ENCODE results near the gene KCTD19. TPM values are rescaled to one million over a fixed set of nuclear protein-coding genes. Genes with fewer than 3 reads are reported as not detected.

The KCTD19 gene
- polyA plus RNA-seq, 3 donors: 0.44 to 1.2 (median 1.0) TPM

DNA sequence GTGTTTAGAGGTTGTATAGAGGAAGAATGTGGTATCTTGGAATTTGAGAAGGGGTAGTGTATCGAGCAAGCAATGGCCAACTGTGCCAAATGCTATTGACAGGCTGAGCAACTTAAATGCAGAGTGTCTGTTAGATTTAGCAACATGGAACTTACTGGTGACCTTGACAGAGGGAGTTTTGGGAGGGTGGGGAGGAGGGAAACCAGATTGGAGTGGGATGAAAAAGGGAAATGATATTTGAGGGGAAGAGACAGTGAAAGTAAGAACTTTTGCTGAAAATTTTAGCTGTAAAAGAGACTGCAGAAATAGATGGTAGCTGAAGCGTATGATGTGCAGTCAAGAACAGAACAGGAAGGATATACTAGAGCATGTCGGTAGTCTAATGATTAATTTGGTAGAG, 1.2 kb upstream of the KCTD19 start:
- no peak for DNase-seq (ENCODE audit: low read depth in 3 of 3, low spot score in 2 of 3)

DNA sequence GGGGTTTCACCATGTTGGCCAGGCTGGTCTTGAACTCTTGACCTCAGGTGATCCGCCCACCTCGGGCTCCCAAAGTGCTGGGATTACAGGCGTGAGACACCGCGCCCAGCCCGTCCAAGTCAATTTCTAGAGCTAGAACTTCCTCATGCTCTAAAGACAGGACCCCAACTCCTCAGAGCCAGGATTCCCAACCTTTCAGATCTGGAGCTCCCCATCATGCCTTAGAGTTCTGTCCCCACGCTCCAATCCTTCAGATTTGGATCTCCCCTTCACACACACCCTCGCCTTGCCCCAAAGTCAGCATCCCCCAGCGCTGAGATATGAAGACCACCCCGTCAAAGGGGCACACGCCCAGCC, 448 bp downstream of the KCTD19 start:
- DNase-seq (ENCODE audit: low read depth in 3 of 3, low spot score in 2 of 3): no peak

DNA sequence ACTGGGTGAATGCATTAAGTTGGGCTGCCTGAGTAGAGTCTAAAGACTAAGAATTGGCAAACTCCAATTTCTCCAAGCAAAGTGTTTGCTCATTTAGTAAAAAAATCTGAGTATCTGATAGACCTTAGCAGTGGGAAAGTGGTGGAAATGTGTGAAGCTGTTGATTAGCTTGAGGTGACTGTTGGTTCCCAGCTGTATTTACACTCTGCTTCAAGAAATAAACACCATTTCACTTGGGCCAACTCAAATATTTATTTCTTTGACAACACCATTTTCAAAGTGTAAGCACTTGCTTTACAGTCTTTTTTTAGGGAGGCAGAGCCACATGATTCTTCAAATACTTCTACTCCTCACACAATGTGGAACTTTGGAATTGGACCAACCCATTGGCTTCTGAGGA, 8.7 kb downstream of the KCTD19 start:
- no peak for DNase-seq (ENCODE audit: low read depth in 3 of 3, low spot score in 2 of 3)

DNA sequence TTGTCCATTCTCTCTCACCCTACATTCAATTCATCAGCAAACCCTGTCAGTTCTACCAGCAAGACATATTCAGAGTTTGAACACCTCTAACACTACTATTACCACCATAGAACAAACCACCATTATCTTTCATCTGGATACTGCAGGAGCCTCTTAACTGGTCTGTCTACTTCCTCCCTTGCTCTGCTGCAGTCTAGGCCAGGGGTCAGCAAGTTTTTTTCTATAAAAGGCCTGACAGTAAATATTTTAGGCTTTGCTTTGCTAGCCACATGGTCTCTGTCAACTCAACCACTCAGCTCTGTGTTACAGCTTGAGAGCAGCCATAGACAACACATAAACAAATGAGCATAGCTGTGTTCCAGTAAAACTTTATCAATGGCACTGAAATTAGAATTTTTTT, 13.8 kb downstream of the KCTD19 start:
- DNase-seq (ENCODE audit: low read depth in 3 of 3, low spot score in 2 of 3): no peak

DNA sequence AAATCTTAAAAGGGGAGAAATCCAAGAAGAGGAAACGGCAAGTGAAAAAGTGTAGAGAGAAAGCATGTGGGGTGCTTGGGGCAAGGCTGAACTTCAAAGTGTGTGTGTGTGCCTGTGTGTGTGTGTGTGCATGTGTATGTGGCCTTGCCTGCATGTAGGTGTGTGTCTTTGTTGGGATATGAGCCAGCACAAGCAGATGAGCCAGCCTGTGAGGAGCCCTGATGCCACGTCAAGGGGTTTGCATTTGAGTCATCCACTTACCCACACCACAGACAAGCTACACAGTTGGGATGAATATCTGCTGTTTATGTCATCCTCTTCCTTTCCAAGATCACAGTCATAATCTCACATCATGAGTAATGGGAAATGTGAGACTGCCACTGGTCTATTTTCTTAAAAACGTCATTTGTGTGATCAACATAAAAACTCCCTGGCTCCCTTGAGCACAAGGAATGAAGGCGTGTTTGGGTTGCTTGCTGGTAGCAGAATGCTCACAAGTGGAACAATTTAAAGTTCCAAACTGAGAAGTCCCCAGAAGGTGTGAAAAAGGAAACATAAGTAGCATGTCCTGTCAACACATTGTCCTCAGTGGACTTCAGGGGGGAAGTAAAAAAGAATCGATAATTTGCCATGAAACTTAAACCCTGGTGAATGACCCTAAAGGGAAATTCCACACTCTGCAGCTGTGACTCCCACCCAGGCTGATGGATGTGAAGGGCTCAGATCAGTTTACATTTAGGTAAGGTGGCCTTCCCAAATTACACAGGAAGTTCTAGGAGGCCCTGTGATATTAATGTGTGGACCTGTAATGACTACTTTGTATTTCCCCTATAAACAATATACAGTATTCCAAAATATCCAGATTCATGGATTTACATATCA, 14.7 kb downstream of the KCTD19 start:
- no peak for DNase-seq (ENCODE audit: low read depth in 3 of 3, low spot score in 2 of 3)

DNA sequence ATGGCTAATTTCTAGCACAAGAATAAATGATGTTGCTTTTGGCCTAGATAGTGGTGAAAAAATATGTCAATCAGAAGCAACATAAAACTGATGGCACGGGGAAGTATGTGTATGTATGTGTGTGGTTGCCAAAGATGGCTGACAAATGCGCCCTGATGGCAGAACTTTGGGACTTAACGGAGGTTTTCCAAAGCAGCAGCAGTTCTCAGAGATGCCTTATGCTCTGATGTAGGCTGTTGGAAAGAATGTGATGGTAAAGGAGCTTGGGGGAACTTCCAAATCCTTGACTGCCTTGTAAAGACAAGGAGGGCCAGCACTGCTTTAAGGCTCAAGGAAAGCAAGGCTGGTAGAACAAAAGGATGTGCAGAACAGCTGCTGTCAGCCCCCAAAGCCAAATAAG, 16.0 kb downstream of the KCTD19 start:
- no peak for DNase-seq (ENCODE audit: low read depth in 3 of 3, low spot score in 2 of 3)

DNA sequence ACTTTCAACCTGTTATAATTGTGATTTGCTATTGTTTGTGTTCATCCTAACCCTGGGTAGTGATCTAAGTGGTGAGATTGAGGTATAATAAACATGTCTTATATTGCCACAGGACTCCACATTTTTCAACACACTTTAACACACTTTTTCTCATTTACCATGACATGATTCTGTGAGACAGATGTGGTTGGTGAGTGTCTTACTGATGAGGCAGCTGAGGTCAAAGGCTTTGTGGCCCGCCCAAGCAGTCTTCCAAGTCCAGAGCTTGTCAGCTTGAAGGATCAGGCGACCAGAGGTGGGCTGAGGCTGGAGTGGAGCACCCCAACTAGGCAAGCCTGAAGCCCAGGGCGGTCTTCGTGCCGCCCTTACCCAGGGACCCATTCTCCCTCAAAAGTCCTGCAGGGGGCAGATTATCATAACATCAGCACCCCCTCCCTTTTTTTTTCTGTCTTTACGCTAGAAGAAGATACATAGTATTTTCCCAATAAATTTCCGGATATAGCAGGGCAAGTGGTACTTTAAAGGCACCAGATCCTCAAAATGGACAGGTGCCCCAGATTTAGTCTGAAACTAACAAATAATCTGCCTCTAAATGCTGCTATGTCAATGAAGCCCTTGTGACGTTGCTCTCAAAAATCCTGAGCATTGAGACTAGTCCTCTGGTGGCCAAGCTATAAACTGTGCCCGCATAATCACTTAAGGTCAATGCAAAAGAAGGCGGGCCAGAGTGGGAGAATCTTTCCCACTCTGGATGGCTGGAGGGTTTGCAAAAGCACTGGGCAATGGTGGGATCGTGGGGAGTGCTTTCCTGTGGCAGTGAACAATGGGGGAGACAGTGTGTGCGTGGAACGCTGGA, 21.1 kb downstream of the KCTD19 start:
- no peak for DNase-seq (ENCODE audit: low read depth in 3 of 3, low spot score in 2 of 3)

DNA sequence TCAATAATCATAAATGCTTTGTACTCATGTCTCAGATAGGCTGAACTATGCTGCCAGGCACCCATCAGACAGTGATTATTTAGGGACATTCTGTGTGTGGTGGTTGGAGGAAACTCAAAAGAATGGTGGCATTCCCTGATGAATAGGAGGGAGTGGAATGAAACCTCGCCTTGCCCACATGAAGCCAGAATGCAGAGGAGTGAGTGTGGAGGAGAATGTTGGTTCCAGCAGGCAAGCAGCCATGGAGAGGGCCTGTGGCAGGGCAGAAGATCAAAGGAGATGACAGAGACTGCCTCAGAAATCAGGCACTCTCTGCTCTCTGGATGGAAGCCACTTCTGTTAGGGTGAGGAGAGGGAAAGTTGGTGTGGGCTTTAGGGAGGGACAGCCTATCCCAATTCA, 22.5 kb downstream of the KCTD19 start:
- no peak for DNase-seq (ENCODE audit: low read depth in 3 of 3, low spot score in 2 of 3)

DNA sequence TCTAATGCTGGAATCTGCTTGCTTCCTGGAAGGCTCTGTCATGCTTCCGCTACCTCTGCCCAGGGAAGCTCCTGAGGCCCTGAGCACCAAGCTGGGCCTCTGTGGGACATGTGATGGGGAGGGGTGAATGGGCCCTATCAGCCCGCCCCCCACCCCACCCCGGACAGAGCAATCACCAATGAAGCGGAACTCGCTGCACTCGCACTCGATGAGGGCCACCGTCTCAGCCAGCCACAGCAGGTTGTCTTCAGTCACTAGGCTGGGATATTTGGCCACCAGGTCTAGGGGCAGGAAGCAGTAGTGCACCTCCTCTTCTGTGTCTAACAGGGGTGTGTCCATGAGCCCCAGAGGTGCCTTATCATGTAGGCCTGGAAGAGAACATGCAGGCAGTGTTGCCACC, 23.6 kb downstream of the KCTD19 start:
- DNase-seq (ENCODE audit: low read depth in 3 of 3, low spot score in 2 of 3): no peak

DNA sequence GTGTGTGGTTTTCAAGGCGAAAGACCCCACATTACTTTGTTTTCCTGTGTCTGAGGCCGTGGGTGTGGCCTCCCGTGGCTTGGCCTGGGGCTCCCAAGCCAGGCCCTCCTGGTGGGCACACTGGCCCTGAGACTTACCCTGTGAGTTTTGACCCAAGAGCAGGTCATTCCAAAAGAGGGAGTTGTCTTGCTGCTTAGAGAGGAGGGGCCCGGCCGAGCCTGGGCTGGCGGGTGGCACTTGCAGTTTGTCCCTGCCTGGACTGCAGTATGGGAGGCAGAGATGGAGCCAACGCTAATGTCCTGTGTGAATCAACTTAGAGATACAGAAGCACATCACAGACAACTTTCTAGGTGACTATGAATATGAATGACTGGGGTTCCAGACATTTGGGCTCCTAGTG, 24.5 kb downstream of the KCTD19 start:
- no peak for DNase-seq (ENCODE audit: low read depth in 3 of 3, low spot score in 2 of 3)

DNA sequence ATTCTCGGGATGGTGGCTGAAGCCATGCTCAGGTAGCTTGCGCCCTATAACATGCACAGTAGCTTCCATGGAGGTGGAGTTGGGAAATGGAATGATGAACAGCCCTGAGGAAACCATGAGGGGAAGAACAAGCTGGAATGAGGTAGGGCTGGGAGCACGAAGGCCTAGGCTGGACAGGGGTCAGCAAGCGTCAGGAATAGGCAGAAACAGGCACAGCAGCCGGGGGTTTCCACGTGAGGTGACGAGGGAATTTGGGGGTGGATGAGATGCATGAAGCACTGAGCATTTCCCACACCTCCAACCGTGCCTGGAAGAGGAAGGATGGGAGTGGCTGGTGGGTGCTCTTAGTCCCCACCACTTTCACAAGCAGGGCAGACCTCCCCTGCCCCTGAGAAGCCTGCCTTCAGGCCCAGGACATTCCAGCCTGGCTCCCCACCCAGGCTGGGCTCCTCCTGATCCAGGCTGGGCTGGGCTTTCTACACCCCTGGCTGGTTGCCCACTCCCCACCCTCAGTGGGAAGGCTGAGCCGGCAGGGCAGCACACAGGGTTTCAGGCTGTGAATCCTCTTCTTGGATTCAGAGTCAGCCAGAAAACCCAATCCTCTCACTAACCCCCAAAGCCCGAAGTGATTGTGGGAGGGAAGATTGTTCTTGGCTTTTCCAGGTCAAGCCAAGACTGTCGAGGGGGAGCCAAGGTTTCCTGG, 25.3 kb downstream of the KCTD19 start:
- DNase-seq (ENCODE audit: low read depth in 3 of 3, low spot score in 2 of 3): no peak

DNA sequence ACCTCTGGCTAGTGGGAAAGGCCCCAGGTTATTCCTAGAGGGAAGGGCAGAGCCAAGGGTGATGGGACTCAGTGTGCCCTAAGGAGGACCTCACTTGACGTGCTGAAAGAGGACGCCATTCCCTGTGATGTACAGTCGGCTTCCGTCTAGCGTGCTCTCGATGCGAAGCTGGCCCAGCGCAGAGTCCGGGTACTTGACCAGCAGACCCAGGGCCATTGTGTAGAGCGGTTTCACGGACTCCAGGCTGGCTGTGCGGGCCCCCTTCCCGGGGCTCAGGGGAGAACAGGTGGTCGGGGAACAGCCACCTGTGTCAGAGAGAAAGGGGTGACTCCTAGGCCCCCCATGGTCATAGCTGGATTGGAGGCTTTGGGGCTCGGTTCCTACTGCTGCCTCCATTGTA, 27.3 kb downstream of the KCTD19 start:
- no peak for DNase-seq (ENCODE audit: low read depth in 3 of 3, low spot score in 2 of 3)

DNA sequence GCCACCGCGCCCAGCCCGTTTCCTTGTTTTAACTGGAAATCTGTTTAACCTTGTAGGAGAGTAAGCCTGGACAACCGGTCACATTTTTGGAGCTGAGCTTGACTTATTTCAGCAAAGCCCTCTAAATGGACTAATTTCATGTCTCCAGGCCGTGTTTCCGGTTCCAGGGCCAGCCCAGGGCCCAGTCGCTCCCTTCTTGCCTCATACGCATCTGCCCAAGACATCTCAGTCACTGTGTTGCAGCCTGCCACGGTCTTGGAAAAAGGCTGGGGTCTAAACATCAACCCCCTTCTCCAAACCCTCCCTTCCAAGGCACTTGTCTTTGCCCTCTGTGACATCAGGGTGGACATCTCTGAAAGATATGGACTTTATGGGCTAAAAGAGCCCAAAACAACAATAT, 28.3 kb downstream of the KCTD19 start:
- no peak for DNase-seq (ENCODE audit: low read depth in 3 of 3, low spot score in 2 of 3)

DNA sequence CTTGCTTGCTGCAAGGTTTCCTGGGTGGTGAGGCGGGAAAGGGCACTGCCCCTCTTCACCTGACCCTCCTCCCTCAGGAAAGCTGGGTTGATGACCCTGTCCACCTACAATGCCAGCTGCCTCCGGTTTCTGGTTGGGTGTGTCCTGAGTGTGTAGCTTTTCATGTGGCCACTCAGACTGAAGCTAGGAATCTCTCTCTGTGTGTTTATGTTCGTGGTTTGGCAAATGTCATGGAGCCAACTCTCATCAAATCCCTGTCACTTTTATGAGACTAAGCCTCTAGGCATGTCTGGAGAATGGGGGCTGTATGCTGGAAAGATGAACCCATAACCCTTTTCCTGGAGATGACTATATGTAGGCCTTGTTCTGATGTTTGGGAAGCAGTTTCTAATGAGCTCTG, 30.1 kb downstream of the KCTD19 start:
- DNase-seq (ENCODE audit: low read depth in 3 of 3, low spot score in 2 of 3): no peak

DNA sequence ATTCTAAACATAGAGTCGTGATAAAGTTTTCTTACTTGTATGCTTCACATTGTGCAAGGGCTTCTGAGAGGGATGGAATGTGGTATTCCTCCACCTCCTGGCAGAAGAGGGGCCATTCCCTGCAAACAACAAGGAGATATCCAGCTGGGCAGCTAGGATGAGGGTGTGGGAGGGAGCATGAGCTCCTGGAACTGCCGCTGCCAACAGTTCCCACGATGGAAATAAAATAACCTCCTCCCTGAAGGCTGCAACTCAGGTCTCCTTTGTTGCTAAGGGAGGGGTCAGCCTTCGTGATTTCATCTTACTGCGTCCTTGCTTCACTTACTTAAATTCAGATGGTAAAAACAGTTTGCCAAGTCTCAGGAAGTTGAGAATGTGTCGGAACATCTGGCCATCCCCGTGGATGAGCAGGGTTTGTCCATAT, 31.6 kb downstream of the KCTD19 start:
- DNase-seq (ENCODE audit: low read depth in 3 of 3, low spot score in 2 of 3): no peak

DNA sequence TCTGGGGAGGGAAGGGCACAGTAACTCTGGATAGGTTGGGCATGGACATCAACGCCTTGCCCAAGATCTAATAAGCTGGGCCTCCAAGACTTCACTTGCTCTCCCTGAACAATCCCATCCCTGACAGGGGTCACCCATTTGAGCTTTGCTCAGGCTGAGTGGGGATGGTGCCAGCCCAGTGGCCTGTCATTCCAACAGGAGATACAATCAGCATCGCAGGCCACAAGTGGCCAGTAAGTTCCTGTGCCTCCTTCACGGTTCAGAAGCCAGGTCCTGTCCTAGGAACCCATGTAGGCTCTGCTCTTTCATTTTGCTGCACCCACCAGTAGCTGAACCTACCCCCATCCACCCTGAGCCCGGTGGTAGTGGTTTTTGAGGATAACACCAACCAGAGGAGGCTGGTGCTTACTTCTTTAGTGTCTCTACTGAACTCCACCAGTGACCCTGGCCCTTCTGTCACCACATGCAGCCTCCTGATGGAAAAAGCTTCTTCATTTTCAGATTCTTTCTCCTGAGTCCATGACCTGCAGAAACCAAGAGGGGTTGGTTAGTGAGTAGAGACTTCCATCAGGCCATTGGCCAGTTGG, 32.3 kb downstream of the KCTD19 start:
- no peak for DNase-seq (ENCODE audit: low read depth in 3 of 3, low spot score in 2 of 3)

DNA sequence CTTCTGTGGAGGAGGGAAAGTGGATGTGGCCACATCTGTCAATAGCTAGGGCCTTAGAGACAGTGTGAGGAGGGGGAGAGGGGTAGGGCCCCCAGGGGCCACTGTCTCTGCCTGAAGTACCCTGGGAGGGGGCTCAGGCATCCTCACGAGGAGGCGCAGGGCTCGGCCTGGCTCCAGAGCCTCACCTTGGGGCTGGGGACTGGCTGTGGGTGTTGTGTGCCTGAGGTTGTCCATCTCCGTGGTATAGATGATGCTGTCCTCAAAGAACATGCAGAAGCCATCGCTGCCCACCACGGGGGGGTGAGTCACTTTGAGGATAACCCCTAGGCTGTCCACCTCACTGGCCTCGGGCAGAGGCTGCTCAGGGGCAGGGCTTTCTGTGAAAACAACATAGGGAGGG, 35.1 kb downstream of the KCTD19 start:
- no peak for DNase-seq (ENCODE audit: low read depth in 3 of 3, low spot score in 2 of 3)

DNA sequence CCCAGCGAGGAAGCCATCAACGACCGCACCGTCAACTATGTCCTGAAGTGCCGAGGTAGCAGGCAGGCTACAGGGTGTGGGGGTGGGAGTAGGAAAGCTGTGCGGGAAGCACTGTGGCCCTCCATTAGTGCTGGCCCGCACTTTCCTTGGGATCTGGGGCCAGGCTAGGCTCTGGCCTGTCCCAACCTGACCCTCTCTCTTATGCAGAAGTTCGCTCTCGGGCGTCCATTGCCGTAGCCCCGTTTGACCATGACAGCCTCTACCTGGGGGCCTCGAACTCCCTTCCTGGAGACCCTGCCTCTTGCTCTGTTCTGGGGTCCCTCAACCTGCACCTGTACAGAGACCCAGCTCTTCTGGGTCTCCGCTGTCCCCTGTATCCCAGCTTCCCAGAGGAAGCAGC, 38.6 kb downstream of the KCTD19 start:
- no peak for DNase-seq (ENCODE audit: low read depth in 3 of 3, low spot score in 2 of 3)

DNA sequence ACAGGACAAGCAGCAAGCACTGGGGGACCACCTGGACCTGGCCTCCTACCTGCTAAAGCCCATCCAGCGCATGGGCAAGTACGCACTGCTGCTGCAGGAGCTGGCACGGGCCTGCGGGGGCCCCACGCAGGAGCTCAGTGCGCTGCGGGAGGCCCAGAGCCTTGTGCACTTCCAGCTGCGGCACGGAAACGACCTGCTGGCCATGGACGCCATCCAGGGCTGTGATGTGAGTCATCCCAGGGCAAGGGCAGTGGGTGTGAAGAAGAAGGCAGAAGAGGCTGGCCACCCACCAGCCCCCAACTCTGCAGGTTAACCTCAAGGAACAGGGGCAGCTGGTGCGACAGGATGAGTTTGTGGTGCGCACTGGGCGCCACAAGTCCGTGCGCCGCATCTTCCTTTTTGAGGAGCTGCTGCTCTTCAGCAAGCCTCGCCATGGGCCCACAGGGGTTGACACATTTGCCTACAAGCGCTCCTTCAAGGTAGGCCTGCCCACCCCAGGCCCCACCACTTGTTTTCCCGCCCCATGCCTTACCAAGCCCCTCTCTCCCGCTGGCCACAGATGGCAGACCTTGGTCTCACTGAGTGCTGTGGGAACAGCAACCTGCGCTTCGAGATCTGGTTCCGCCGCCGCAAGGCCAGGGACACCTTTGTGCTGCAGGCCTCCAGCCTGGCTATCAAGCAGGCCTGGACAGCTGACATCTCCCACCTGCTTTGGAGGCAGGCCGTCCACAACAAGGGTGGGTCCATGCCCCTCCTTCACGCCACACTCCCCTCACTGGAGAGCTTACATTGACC, 39.9 kb downstream of the KCTD19 start:
- no peak for DNase-seq (ENCODE audit: low read depth in 3 of 3, low spot score in 2 of 3)
